Measurements from ENCODE around the gene COMT.

COMT gene

DNA sequence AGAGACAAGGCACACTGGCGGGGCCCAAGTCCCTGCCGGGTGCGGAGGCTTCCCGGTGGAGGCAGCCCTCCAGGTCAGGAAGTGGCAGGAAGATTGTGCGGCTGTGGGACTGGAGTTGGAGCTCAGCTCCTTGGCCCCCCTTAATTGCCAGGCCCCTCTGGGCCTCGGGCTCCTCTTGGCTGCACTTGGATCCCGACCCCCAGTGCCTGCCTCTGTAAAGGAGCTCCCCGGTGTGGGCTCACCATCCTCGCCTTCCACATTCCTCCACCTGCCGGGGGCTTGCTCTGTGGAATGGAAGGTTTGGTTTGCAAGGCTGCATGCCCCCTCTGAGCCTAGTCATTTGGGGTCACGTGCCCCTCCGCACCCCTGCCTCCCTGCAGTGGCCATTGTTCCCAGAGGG is 38.1 kb upstream of the COMT start:
- no peak for TF ChIP-seq EZH2 (IDR thresholded peaks at IDR 0.05; ENCODE audit: borderline replicate concordance, low read depth, low read length, severe bottlenecking)
- TF ChIP-seq, protein P1, sequence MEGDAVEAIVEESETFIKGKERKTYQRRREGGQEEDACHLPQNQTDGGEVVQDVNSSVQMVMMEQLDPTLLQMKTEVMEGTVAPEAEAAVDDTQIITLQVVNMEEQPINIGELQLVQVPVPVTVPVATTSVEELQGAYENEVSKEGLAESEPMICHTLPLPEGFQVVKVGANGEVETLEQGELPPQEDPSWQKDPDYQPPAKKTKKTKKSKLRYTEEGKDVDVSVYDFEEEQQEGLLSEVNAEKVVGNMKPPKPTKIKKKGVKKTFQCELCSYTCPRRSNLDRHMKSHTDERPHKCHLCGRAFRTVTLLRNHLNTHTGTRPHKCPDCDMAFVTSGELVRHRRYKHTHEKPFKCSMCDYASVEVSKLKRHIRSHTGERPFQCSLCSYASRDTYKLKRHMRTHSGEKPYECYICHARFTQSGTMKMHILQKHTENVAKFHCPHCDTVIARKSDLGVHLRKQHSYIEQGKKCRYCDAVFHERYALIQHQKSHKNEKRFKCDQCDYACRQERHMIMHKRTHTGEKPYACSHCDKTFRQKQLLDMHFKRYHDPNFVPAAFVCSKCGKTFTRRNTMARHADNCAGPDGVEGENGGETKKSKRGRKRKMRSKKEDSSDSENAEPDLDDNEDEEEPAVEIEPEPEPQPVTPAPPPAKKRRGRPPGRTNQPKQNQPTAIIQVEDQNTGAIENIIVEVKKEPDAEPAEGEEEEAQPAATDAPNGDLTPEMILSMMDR (IDR thresholded peaks at IDR 0.05; ENCODE audit: borderline replicate concordance, extremely low read depth, low read length, poor library complexity, severe bottlenecking): no peak
- ATAC-seq (ENCODE audit: insufficient read depth, low read depth) (0 out of 3 replicates have a peak, but pooled peaks have one; percentile 23), DNase-seq (no peak)
- Histone ChIP-seq H2AFZ (ENCODE audit: low read depth, low read length) (no peak overlapping the region), H3K79me2 (ENCODE audit: insufficient read depth, low read length) (no peaks in the 10 kb centered on the region), H3K9ac (ENCODE audit: low read depth, low read length) (no peak overlapping the region), H4K20me1 (ENCODE audit: insufficient read depth, low read length) (no peaks in the 10 kb centered on the region), H3K4me3 (ENCODE audit: low read depth in 1 of 2, low read length in 2 of 2) (no peak overlapping the region), H3K27me3 (ENCODE audit: insufficient read depth, low read length, poor library complexity) (no peaks in the 10 kb centered on the region), H3K36me3 (ENCODE audit: insufficient read depth, low read length) (peaks cover 4% of the 10 kb centered on the region; the same call in 1 of the 2 replicates), H3K4me2 (ENCODE audit: insufficient read depth, low read length) (no peak overlapping the region), H3K4me1 (ENCODE audit: insufficient read depth, low read length) (no peaks in the 10 kb centered on the region), H3K27ac (ENCODE audit: low read length) (peak overlapping the region; percentile 22; the same call in 1 of the 2 replicates), H3K9me3 (ENCODE audit: insufficient read depth, low read length, severe bottlenecking) (no peaks in the 10 kb centered on the region)

DNA sequence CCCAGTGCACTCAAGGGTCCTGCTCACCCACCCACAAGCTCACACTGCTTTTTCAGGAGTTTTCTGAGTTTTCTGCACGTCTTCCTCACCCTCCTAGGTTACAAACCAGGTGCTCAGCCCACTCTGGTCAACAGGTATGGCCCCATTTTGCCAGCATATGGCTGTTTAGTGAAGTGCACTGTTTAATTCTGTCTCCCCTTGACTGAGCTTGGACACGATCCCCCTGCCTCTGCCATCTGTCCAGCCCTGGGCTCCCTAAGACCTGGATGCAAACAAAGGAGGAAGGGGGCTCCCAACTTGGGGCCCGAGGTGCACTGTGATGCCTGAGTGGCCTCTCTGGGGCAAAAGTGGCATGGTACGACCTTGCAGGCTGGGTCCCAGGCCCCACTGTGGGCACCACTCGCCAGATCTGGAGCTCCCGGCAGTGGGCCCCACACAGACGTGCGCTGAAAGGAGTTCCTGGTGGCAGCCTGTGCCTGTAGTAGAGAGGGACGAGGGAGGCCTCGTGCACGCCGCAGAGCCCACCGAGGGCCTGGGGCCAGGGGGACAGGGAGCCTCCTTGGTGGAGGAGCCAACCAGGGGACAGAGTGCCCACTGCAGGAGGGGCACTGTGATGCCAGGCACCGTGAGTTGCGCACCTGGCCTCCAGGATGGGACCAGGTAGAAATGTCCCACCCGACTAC is 37.3 kb upstream of the COMT start:
- Histone ChIP-seq H3K9ac (ENCODE audit: low read depth, low read length) (no peak overlapping the region), H3K4me1 (ENCODE audit: insufficient read depth, low read length) (peaks cover under 1% of the 10 kb centered on the region; the same call in 1 of the 2 replicates)

DNA sequence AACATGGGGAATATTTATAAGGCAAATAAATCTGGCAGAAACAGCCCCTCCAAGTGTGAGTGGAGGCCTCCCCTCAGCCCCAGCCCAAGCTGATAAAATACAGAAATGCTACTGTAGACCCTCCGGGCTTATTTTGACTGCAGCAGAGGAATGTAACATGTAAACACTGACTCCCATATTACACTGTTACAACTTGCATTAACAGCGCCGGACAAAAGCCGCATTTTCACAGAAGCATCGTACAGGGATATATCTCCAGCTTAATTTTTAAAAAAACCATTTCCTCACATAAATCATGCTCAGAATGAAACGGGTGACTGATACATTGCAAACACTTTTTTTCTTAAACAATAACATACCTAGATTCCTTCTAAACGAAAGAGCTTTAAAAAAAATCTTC is 36.6 kb upstream of the COMT start:
- Histone ChIP-seq H3K36me3 (ENCODE audit: insufficient read depth, low read length) (no peaks in the 10 kb centered on the region), H3K27ac (ENCODE audit: low read length) (no peak overlapping the region), H3K27me3 (ENCODE audit: insufficient read depth, low read length, poor library complexity) (no peaks in the 10 kb centered on the region), H3K4me1 (ENCODE audit: insufficient read depth, low read length) (peaks cover 6% of the 10 kb centered on the region), H3K79me2 (ENCODE audit: insufficient read depth, low read length) (no peaks in the 10 kb centered on the region), H3K4me2 (ENCODE audit: insufficient read depth, low read length) (no peak overlapping the region), H2AFZ (ENCODE audit: low read depth, low read length) (no peak overlapping the region), H3K4me3 (ENCODE audit: low read depth in 1 of 2, low read length in 2 of 2) (no peak overlapping the region), H3K9me3 (ENCODE audit: insufficient read depth, low read length, severe bottlenecking) (no peaks in the 10 kb centered on the region), H4K20me1 (ENCODE audit: insufficient read depth, low read length) (no peaks in the 10 kb centered on the region), H3K9ac (ENCODE audit: low read depth, low read length) (no peak overlapping the region)
- TF ChIP-seq EZH2 (IDR thresholded peaks at IDR 0.05; ENCODE audit: borderline replicate concordance, low read depth, low read length, severe bottlenecking): no peak
- TF ChIP-seq, protein P1 (IDR thresholded peaks at IDR 0.05; ENCODE audit: borderline replicate concordance, extremely low read depth, low read length, poor library complexity, severe bottlenecking): no peak
- ATAC-seq (ENCODE audit: insufficient read depth, low read depth) (no peak), DNase-seq (no peak)

More for the DNA sequence above, 37.3 kb upstream of the COMT start:
- no peak for TF ChIP-seq EZH2 (IDR thresholded peaks at IDR 0.05; ENCODE audit: borderline replicate concordance, low read depth, low read length, severe bottlenecking)
- TF ChIP-seq, protein P1 (IDR thresholded peaks at IDR 0.05; ENCODE audit: borderline replicate concordance, extremely low read depth, low read length, poor library complexity, severe bottlenecking): no peak
- Histone ChIP-seq H3K79me2 (ENCODE audit: insufficient read depth, low read length) (no peaks in the 10 kb centered on the region), H3K36me3 (ENCODE audit: insufficient read depth, low read length) (no peaks in the 10 kb centered on the region), H3K4me2 (ENCODE audit: insufficient read depth, low read length) (no peak overlapping the region), H2AFZ (ENCODE audit: low read depth, low read length) (no peak overlapping the region), H3K4me3 (ENCODE audit: low read depth in 1 of 2, low read length in 2 of 2) (no peak overlapping the region), H4K20me1 (ENCODE audit: insufficient read depth, low read length) (no peaks in the 10 kb centered on the region), H3K27me3 (ENCODE audit: insufficient read depth, low read length, poor library complexity) (no peaks in the 10 kb centered on the region), H3K9me3 (ENCODE audit: insufficient read depth, low read length, severe bottlenecking) (no peaks in the 10 kb centered on the region), H3K27ac (ENCODE audit: low read length) (peak overlapping the region; percentile 22; the same call in 1 of the 2 replicates)
- DNase-seq: no peak
- no peak for ATAC-seq (ENCODE audit: insufficient read depth, low read depth)

All from DND-41 (cell line).